ENCODE measurements around the gene RLN2.
"Not testable (repeated sequence)": the region's sequence is repeated elsewhere in the genome, so short reads cannot be mapped to it uniquely, and the experiment has no call there.

- TF ChIP-seq CTCF (conservative IDR thresholded peaks at IDR 0.05; ENCODE audit: low read depth, low read length); EZH2 (IDR thresholded peaks at IDR 0.05; ENCODE audit: borderline replicate concordance, low read depth, low read length, poor library complexity, severe bottlenecking): not testable (repeated sequence)
Observed at GRCh38 chr9:5331276-5331675, 26.8 kb upstream of the RLN2 start.

Data from A673 (cell line).